ENCODE results near the gene SEMA4B. TPM values are rescaled to one million over a fixed set of nuclear protein-coding genes. Genes with fewer than 3 reads are reported as not detected.
A peak's percentile ranks its signal among the peaks of the same experiment; 100 is the strongest.

The SEMA4B gene
- total and polyA plus RNA-seq, 2 experiments from 2014 or later: 16.7 to 48.2 TPM

DNA sequence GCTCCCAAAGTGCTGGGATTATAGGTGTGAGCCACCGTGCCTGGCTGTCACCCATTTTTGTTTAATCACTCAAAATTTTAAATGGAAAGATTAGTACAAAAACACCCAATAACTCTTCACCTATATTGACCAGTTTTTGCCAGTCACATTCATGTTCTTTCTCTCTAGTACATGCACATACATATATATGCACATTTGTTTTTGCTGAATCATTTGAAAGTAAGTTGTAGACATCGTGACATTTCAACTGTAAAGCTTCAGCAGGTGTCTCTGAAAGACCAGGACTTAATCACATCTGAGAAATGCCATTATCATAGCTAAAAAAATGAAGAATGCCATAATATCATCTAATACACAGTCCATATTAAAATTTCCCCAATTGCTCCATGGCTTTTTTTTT is 6.5 kb upstream of the SEMA4B start (continued):
- TF ChIP-seq ZNF331 (CRISPR knock-in tag; IDR thresholded peaks at IDR 0.05; ENCODE audit: low read depth) (no peak), JUNB (IDR thresholded peaks at IDR 0.05; ENCODE audit: unreplicated experiment) (no peak), CREB1 (CRISPR knock-in tag; IDR thresholded peaks at IDR 0.05; ENCODE audit: low read depth) (no peak), ZNF114 (CRISPR knock-in tag; IDR thresholded peaks at IDR 0.05) (no peak), EZH2phosphoT487 (IDR thresholded peaks at IDR 0.05; ENCODE audit: unreplicated experiment) (no peak), NANOG (IDR thresholded peaks at IDR 0.05; ENCODE audit: borderline replicate concordance) (no peak), POLR2AphosphoS5 (IDR thresholded peaks at IDR 0.05; ENCODE audit: low read depth) (no peak), EZH2 (IDR thresholded peaks at IDR 0.05; ENCODE audit: low read depth, unreplicated experiment) (no peak)
- TF ChIP-seq, protein P1, sequence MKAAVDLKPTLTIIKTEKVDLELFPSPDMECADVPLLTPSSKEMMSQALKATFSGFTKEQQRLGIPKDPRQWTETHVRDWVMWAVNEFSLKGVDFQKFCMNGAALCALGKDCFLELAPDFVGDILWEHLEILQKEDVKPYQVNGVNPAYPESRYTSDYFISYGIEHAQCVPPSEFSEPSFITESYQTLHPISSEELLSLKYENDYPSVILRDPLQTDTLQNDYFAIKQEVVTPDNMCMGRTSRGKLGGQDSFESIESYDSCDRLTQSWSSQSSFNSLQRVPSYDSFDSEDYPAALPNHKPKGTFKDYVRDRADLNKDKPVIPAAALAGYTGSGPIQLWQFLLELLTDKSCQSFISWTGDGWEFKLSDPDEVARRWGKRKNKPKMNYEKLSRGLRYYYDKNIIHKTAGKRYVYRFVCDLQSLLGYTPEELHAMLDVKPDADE (IDR thresholded peaks at IDR 0.05): no peak

DNA sequence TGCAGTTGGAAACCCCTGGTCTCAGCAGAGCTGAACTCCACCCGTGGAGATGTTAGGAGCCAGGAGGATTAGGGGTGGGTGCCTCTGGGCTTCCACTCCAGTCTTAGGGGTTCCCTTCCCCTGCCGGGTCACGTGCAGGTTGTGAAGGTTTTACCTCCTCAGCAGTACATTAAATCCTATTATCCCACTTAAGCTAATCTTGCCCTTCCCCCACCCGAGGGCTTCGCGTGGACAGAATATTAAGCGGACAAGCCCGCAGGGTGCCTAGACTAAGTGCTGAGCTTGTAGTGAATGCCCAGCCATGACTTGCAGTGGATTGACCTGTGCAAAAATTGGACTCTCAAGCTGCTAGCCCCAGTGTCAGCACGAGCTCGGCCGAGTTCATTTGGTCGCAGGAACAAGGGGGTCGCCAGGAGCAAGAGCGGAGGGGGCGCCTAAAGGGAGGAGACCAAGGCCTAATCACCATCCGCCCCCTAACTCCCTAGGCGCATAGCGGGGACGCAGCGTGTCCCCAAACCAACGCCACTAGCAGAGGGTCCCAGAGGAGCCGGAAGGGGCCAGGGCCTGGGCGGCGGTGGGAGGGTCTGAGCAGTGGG is 498 bp upstream of the SEMA4B start:
- Histone ChIP-seq H3K4me3 (peak overlapping the region; percentile 98), H3F3A (replicated peaks; ENCODE audit: low read depth) (peaks cover 7% of the 10 kb centered on the region; the same call in 1 of the 2 replicates), H3K9me2 (ENCODE audit: insufficient read depth) (no peaks in the 10 kb centered on the region), H2AFZ (peak overlapping the region; percentile 97), H3K36me3 (ENCODE audit: insufficient read depth) (no peaks in the 10 kb centered on the region), H4K20me1 (replicated peaks; ENCODE audit: insufficient read depth) (peaks cover 12% of the 10 kb centered on the region), H3K4me2 (peak overlapping the region; percentile 99), H3K27ac (ENCODE audit: low read depth) (0 out of 2 replicates have a peak overlapping the region, but pooled peaks have one; percentile 26), H3K79me2 (replicated peaks; ENCODE audit: insufficient read depth) (peaks cover 29% of the 10 kb centered on the region), H3K4me1 (ENCODE audit: insufficient read depth) (peaks cover 14% of the 10 kb centered on the region), H3K27me3 (ENCODE audit: insufficient read depth) (no peaks in the 10 kb centered on the region)
- TF ChIP-seq EZH2 (IDR thresholded peaks at IDR 0.05; ENCODE audit: low read depth, unreplicated experiment) (no peak), STAT1 (IDR thresholded peaks at IDR 0.05; ENCODE audit: unreplicated experiment) (no peak), JUNB (IDR thresholded peaks at IDR 0.05; ENCODE audit: unreplicated experiment) (no peak), ZNF114 (CRISPR knock-in tag; IDR thresholded peaks at IDR 0.05) (no peak)
- TF ChIP-seq, protein P2, sequence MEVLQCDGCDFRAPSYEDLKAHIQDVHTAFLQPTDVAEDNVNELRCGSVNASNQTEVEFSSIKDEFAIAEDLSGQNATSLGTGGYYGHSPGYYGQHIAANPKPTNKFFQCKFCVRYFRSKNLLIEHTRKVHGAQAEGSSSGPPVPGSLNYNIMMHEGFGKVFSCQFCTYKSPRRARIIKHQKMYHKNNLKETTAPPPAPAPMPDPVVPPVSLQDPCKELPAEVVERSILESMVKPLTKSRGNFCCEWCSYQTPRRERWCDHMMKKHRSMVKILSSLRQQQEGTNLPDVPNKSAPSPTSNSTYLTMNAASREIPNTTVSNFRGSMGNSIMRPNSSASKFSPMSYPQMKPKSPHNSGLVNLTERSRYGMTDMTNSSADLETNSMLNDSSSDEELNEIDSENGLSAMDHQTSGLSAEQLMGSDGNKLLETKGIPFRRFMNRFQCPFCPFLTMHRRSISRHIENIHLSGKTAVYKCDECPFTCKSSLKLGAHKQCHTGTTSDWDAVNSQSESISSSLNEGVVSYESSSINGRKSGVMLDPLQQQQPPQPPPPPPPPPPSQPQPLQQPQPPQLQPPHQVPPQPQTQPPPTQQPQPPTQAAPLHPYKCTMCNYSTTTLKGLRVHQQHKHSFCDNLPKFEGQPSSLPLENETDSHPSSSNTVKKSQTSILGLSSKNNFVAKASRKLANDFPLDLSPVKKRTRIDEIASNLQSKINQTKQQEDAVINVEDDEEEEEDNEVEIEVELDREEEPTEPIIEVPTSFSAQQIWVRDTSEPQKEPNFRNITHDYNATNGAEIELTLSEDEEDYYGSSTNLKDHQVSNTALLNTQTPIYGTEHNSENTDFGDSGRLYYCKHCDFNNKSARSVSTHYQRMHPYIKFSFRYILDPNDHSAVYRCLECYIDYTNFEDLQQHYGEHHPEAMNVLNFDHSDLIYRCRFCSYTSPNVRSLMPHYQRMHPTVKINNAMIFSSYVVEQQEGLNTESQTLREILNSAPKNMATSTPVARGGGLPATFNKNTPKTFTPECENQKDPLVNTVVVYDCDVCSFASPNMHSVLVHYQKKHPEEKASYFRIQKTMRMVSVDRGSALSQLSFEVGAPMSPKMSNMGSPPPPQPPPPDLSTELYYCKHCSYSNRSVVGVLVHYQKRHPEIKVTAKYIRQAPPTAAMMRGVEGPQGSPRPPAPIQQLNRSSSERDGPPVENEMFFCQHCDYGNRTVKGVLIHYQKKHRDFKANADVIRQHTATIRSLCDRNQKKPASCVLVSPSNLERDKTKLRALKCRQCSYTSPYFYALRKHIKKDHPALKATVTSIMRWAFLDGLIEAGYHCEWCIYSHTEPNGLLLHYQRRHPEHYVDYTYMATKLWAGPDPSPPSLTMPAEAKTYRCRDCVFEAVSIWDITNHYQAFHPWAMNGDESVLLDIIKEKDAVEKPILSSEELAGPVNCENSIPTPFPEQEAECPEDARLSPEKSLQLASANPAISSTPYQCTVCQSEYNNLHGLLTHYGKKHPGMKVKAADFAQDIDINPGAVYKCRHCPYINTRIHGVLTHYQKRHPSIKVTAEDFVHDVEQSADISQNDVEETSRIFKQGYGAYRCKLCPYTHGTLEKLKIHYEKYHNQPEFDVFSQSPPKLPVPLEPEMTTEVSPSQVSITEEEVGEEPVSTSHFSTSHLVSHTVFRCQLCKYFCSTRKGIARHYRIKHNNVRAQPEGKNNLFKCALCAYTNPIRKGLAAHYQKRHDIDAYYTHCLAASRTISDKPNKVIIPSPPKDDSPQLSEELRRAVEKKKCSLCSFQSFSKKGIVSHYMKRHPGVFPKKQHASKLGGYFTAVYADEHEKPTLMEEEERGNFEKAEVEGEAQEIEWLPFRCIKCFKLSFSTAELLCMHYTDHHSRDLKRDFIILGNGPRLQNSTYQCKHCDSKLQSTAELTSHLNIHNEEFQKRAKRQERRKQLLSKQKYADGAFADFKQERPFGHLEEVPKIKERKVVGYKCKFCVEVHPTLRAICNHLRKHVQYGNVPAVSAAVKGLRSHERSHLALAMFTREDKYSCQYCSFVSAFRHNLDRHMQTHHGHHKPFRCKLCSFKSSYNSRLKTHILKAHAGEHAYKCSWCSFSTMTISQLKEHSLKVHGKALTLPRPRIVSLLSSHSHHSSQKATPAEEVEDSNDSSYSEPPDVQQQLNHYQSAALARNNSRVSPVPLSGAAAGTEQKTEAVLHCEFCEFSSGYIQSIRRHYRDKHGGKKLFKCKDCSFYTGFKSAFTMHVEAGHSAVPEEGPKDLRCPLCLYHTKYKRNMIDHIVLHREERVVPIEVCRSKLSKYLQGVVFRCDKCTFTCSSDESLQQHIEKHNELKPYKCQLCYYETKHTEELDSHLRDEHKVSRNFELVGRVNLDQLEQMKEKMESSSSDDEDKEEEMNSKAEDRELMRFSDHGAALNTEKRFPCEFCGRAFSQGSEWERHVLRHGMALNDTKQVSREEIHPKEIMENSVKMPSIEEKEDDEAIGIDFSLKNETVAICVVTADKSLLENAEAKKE (CRISPR knock-in tag; IDR thresholded peaks at IDR 0.05): no peak
- TF ChIP-seq, protein P3, sequence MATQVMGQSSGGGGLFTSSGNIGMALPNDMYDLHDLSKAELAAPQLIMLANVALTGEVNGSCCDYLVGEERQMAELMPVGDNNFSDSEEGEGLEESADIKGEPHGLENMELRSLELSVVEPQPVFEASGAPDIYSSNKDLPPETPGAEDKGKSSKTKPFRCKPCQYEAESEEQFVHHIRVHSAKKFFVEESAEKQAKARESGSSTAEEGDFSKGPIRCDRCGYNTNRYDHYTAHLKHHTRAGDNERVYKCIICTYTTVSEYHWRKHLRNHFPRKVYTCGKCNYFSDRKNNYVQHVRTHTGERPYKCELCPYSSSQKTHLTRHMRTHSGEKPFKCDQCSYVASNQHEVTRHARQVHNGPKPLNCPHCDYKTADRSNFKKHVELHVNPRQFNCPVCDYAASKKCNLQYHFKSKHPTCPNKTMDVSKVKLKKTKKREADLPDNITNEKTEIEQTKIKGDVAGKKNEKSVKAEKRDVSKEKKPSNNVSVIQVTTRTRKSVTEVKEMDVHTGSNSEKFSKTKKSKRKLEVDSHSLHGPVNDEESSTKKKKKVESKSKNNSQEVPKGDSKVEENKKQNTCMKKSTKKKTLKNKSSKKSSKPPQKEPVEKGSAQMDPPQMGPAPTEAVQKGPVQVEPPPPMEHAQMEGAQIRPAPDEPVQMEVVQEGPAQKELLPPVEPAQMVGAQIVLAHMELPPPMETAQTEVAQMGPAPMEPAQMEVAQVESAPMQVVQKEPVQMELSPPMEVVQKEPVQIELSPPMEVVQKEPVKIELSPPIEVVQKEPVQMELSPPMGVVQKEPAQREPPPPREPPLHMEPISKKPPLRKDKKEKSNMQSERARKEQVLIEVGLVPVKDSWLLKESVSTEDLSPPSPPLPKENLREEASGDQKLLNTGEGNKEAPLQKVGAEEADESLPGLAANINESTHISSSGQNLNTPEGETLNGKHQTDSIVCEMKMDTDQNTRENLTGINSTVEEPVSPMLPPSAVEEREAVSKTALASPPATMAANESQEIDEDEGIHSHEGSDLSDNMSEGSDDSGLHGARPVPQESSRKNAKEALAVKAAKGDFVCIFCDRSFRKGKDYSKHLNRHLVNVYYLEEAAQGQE (IDR thresholded peaks at IDR 0.05; ENCODE audit: unreplicated experiment): no peak
- Mint-ChIP-seq H3K9me3 (no peaks in the 10 kb centered on the region), H3K27me3 (ENCODE audit: insufficient read depth, low read depth, poor library complexity) (peaks cover 9% of the 10 kb centered on the region), H3K4me1 (peaks cover 18% of the 10 kb centered on the region), H3K36me3 (ENCODE audit: low read depth) (no peaks in the 10 kb centered on the region; the same call in 2 of the 3 replicates), H3K4me3 (peak overlapping the region; percentile 82), H3K27ac (peak overlapping the region; percentile 83)
- DNase-seq (ENCODE audit: low spot score) (no peak), ATAC-seq (no peak)

Measured in GM23338 (cell line).